Activated naive CD4-positive, alpha-beta T cell treated with anti-CD3 and anti-CD28 coated beads, Interleukin-2, amount 10 ng/mL, durations not matched to agents 7 days and 5 days (primary cell): ENCODE results near the gene DRC1.
A peak's percentile ranks its signal among the peaks of the same experiment; 100 is the strongest.
"Not testable (repeated sequence)": the region's sequence is repeated elsewhere in the genome, so short reads cannot be mapped to it uniquely, and the experiment has no call there.

ENCODE experiments used
- CTCF ChIA-PET: fragments of 350-600 bp; sonication (Branson Sonifier 250); formaldehyde crosslinking; loops from one replicate; lab custom pipeline; 2021; ENCODE audit warnings: antibody characterized with exemption; lab: Charles Lee
- DNase-seq: peaks from one replicate; pipeline ENCODE4 v3.0.0-alpha.2; 2020
- H3K27ac Mint-ChIP-seq: one replicate; pipeline ENCODE4 v1.8.0; 2021; ENCODE audit warnings: mild to moderate bottlenecking, moderate library complexity, mixed read lengths
- H3K27me3 Mint-ChIP-seq: one replicate; pipeline ENCODE4 v1.8.0; 2021; ENCODE audit warnings: mild to moderate bottlenecking, mixed read lengths
- H3K36me3 Mint-ChIP-seq: one replicate; pipeline ENCODE4 v1.8.0; 2021; ENCODE audit warnings: mixed read lengths
- H3K4me1 Mint-ChIP-seq: one replicate; pipeline ENCODE4 v1.8.0; 2021; ENCODE audit warnings: mixed read lengths
- H3K4me3 Mint-ChIP-seq: one replicate; pipeline ENCODE4 v1.8.0; 2021; ENCODE audit warnings: mild to moderate bottlenecking, moderate library complexity, mixed read lengths
- H3K9me3 Mint-ChIP-seq: one replicate; pipeline ENCODE4 v1.8.0; 2021; ENCODE audit warnings: mixed read lengths

The DRC1 gene

GRCh38 chr2:26401739-26402541, at the start of gene DRC1:
DRC1 (plus strand) TSS chr2:26401920; CDS start chr2:26401990, 70 bp downstream.
- no peak within 1 kb of the TSS for H3K4me3 Mint-ChIP-seq
- no peaks in the 10 kb centered on the region for H3K9me3 Mint-ChIP-seq
- CTCF ChIA-PET, result interaction anchor here (0.7 kb wide), 1 partner anchor 126 kb away, joined by 3 read pairs; no protein-coding TSS in a partner anchor
- H3K4me1 Mint-ChIP-seq, result peaks cover 12% of the 10 kb centered on the region
- peaks cover under 1% of the 10 kb centered on the region for H3K36me3 Mint-ChIP-seq
- H3K27ac Mint-ChIP-seq, result no peak within 1 kb of the TSS
- DNase-seq, result peak; percentile 61
- H3K27me3 Mint-ChIP-seq, result peaks cover 29% of the 10 kb centered on the region

GRCh38 chr2:26352892-26353291, 48.8 kb upstream of the DRC1 start:
- H3K36me3 Mint-ChIP-seq, result peaks cover 23% of the 10 kb centered on the region
- H3K9me3 Mint-ChIP-seq, result no peaks in the 10 kb centered on the region
- no peak overlapping the region for H3K4me3 Mint-ChIP-seq
- H3K27me3 Mint-ChIP-seq, result no peaks in the 10 kb centered on the region
- no peak overlapping the region for H3K27ac Mint-ChIP-seq
- no peak for DNase-seq
- CTCF ChIA-PET, result no interaction called here
- peaks cover 33% of the 10 kb centered on the region for H3K4me1 Mint-ChIP-seq

- H3K4me3 Mint-ChIP-seq, H3K9me3 Mint-ChIP-seq, DNase-seq, CTCF ChIA-PET, H3K27me3 Mint-ChIP-seq, H3K27ac Mint-ChIP-seq: not testable (repeated sequence)
- Mint-ChIP-seq H3K36me3 (peaks cover 20% of the 10 kb centered on the region), H3K4me1 (peaks cover 28% of the 10 kb centered on the region)
Measured at GRCh38 chr2:26354469-26354868, 47.3 kb upstream of the DRC1 start.

DNA sequence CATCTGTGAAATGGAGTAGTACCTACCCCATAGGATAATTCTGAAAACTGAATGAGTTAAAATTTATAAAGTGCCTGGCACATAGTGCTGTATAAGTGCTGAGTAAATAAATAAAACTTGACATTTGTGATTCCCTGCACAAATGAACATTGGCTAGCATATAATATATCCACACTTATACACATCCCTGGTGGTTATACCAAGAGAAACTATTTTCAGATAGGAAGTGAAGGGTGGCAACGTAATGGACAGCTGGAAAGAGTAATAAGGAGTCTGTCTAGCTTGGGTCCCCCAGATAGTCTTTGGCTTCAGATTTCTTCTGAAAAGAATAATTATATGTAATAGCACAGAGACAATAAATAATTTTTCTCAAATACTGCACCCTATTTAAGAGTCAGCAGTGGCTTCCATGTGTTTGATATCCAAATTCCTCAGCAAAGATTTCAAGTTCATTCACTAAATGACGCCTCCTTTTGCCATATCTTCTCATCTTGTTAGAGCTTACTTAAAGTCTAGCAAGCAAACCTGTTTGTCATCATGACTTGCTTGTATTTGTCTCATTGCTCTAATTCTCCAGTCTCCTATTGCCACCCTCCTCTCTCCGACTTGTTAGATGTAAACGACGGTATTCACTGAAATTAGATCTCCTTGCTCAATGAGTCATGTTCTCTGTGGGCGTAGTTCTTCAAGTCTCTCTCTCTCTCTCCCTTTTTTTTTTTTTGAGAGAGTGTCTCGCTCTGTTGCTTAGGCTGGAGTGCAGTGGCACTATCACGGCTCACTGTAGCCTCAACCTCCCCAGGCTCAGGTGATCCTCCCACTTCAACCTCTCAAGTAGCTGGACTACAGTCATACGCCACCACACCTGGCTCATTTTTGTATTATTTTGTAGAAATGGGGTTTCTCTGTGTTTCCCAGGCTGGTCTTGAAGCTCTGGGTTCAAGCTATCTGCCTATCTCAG, 46.4 kb upstream of the DRC1 start:
- CTCF ChIA-PET, result interaction anchor here (0.6 kb wide), 2 partner anchors 478 to 1008 kb away, joined by 3 read pairs; no protein-coding TSS in a partner anchor
- Mint-ChIP-seq H3K4me3 (no peak overlapping the region), H3K4me1 (peaks cover 29% of the 10 kb centered on the region), H3K27me3 (no peaks in the 10 kb centered on the region), H3K36me3 (peaks cover 20% of the 10 kb centered on the region), H3K9me3 (no peaks in the 10 kb centered on the region), H3K27ac (no peak overlapping the region)
- no peak for DNase-seq

DNA sequence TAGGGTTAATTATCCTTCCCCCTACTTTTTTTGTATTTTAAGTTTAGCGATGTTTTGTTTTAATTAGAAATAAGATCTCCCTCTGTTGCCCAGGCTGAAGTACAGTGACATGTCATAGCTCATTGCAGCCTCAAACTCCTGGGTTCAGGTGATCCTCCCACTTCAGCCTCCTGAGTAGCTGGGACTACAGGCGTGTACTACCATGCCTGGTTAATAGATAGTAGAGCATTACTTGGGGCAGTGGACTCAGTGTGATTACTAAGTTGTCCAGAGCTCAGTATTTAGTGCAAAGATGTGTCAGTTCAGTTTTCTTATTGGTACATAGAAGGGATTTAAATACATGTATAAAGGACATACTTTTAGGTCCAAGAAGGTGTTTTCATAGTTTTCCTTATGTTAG, 45.6 kb upstream of the DRC1 start:
- Mint-ChIP-seq H3K9me3 (no peaks in the 10 kb centered on the region), H3K36me3 (peaks cover 20% of the 10 kb centered on the region), H3K4me1 (peaks cover 31% of the 10 kb centered on the region), H3K4me3 (no peak overlapping the region), H3K27ac (no peak overlapping the region), H3K27me3 (no peaks in the 10 kb centered on the region)
- CTCF ChIA-PET, result interaction anchor here (0.6 kb wide), 1 partner anchor 478 kb away, joined by 3 read pairs; no protein-coding TSS in a partner anchor
- no peak for DNase-seq

- no peak for DNase-seq
- H3K36me3 Mint-ChIP-seq, result peaks cover 15% of the 10 kb centered on the region
- H3K27ac Mint-ChIP-seq, result no peak overlapping the region
- H3K4me1 Mint-ChIP-seq, result peaks cover 31% of the 10 kb centered on the region
- CTCF ChIA-PET, result no interaction called here
- H3K27me3 Mint-ChIP-seq, result no peaks in the 10 kb centered on the region
- H3K4me3 Mint-ChIP-seq, result no peak overlapping the region
- H3K9me3 Mint-ChIP-seq, result no peaks in the 10 kb centered on the region
Measured at GRCh38 chr2:26356771-26357170, 44.9 kb upstream of the DRC1 start.

DNA sequence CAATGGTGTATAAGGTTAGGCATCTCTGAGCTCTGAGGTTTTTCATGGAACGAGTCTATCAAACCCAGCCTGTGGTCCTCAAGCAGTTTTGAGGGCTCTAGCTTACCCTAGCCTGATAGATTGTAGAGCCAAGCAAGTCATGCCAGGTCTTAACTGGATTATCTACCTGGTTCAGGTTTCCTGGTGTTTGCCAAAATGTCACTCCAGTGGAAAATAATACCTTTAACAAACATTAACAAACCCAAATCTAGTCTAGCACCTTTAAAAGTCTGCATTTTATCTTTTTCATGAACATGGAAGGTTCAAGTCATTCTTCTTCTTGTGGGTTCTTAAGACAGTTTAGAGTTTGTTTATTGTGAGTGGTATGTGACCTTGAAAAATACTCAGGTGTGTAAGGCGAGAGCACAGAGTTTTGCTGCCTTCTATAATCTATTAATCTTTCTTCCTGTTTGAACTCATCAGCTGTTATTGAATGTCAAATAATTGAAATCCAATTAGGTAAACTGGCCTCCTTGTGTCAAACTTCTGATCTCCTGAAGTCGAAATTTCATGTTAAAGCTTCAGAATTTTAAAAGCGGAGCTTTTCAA, 41.7 kb upstream of the DRC1 start:
- no peaks in the 10 kb centered on the region for H3K9me3 Mint-ChIP-seq
- H3K4me3 Mint-ChIP-seq, result no peak overlapping the region
- no peak overlapping the region for H3K27ac Mint-ChIP-seq
- peaks cover 10% of the 10 kb centered on the region for H3K36me3 Mint-ChIP-seq
- H3K27me3 Mint-ChIP-seq, result no peaks in the 10 kb centered on the region
- CTCF ChIA-PET, result no interaction called here
- peaks cover 30% of the 10 kb centered on the region for H3K4me1 Mint-ChIP-seq
- no peak for DNase-seq

DNA sequence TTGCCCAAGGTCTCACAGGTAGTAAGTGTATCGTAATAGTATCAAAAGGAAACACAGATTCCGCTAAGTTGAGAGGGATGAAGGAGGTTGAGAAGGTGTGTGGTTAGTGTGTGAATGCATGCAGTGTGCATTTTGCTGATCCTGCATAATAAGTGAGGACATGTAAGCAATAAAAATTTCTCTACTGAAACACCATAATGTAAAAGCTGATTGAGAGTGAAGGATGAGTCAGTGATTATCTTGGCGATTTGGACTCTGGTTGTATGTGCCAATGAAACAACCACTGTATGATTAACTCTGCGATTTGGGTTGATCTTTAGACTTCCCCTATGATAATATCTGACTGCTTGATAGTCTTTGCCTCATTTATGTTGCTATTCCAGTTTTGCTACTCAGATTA, 38.4 kb upstream of the DRC1 start:
- H3K4me1 Mint-ChIP-seq, result peaks cover 19% of the 10 kb centered on the region
- H3K9me3 Mint-ChIP-seq, result no peaks in the 10 kb centered on the region
- no peak for DNase-seq
- CTCF ChIA-PET, result no interaction called here
- no peak overlapping the region for H3K4me3 Mint-ChIP-seq
- no peak overlapping the region for H3K27ac Mint-ChIP-seq
- H3K36me3 Mint-ChIP-seq, result peaks cover 13% of the 10 kb centered on the region
- H3K27me3 Mint-ChIP-seq, result no peaks in the 10 kb centered on the region

GRCh38 chr2:26363958-26364357, 37.8 kb upstream of the DRC1 start:
- CTCF ChIA-PET, result interaction anchor here (1.2 kb wide), 1 partner anchor 10 kb away, joined by 3 read pairs; no protein-coding TSS in a partner anchor
- H3K27ac Mint-ChIP-seq, result no peak overlapping the region
- H3K4me3 Mint-ChIP-seq, result no peak overlapping the region
- DNase-seq, result no peak
- no peaks in the 10 kb centered on the region for H3K9me3 Mint-ChIP-seq
- no peaks in the 10 kb centered on the region for H3K27me3 Mint-ChIP-seq
- H3K36me3 Mint-ChIP-seq, result peaks cover 15% of the 10 kb centered on the region
- peaks cover 19% of the 10 kb centered on the region for H3K4me1 Mint-ChIP-seq

DNA sequence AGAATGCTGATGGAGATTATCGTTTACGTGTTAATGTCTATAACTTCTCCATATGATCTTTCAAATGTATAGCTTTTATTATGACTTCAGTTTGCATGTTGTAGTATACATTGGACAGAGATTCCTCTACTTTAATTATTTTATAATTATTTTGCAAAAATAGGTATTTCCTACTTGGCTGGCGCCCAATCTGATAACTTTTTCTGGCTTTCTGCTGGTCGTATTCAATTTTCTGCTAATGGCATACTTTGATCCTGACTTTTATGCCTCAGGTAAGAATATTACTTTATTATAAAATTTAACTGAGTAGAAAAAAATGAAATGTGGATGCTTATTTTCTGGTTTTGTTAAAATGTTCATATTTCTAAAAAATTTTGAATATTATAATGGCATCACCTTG, 37.1 kb upstream of the DRC1 start:
- H3K27me3 Mint-ChIP-seq, result no peaks in the 10 kb centered on the region
- DNase-seq, result no peak
- CTCF ChIA-PET, result interaction anchor here (1.2 kb wide), 1 partner anchor 9 kb away, joined by 3 read pairs; no protein-coding TSS in a partner anchor
- peaks cover 19% of the 10 kb centered on the region for H3K36me3 Mint-ChIP-seq
- no peak overlapping the region for H3K27ac Mint-ChIP-seq
- no peaks in the 10 kb centered on the region for H3K9me3 Mint-ChIP-seq
- H3K4me1 Mint-ChIP-seq, result peaks cover 14% of the 10 kb centered on the region
- H3K4me3 Mint-ChIP-seq, result no peak overlapping the region

GRCh38 chr2:26366957-26367356, 34.8 kb upstream of the DRC1 start:
- CTCF ChIA-PET, result no interaction called here
- DNase-seq, result no peak
- peaks cover 26% of the 10 kb centered on the region for H3K36me3 Mint-ChIP-seq
- H3K27me3 Mint-ChIP-seq, result no peaks in the 10 kb centered on the region
- H3K9me3 Mint-ChIP-seq, result no peaks in the 10 kb centered on the region
- no peak overlapping the region for H3K27ac Mint-ChIP-seq
- H3K4me3 Mint-ChIP-seq, result no peak overlapping the region
- peaks cover 10% of the 10 kb centered on the region for H3K4me1 Mint-ChIP-seq

GRCh38 chr2:26369664-26370063, 32.1 kb upstream of the DRC1 start:
- H3K4me1 Mint-ChIP-seq, CTCF ChIA-PET, H3K27ac Mint-ChIP-seq, H3K9me3 Mint-ChIP-seq, DNase-seq, H3K27me3 Mint-ChIP-seq, H3K4me3 Mint-ChIP-seq: not testable (repeated sequence)
- H3K36me3 Mint-ChIP-seq, result peaks cover 42% of the 10 kb centered on the region

- CTCF ChIA-PET, H3K27me3 Mint-ChIP-seq, H3K27ac Mint-ChIP-seq, H3K9me3 Mint-ChIP-seq, DNase-seq, H3K4me3 Mint-ChIP-seq, H3K4me1 Mint-ChIP-seq: not testable (repeated sequence)
- H3K36me3 Mint-ChIP-seq, result peaks cover 48% of the 10 kb centered on the region
Measured at GRCh38 chr2:26370909-26371308, 30.8 kb upstream of the DRC1 start.

GRCh38 chr2:26376799-26377198, 24.9 kb upstream of the DRC1 start:
- Mint-ChIP-seq H3K27me3 (no peaks in the 10 kb centered on the region), H3K36me3 (peaks cover 49% of the 10 kb centered on the region), H3K9me3 (no peaks in the 10 kb centered on the region), H3K4me1 (peaks cover 33% of the 10 kb centered on the region), H3K27ac (peak overlapping the region; percentile 88), H3K4me3 (no peak overlapping the region)
- CTCF ChIA-PET, result interaction anchor here (0.7 kb wide), 1 partner anchor 20 kb away, joined by 3 read pairs; no protein-coding TSS in a partner anchor
- DNase-seq, result no peak
